HCT116 (cell line): Measurements from ENCODE around the gene NHLRC1. TPM values are rescaled to one million over a fixed set of nuclear protein-coding genes. Genes with fewer than 3 reads are reported as not detected.

Experiments used
- ATAC-seq: fragments of 200-7000 bp; cut with Tn5 transposase; 2 replicates; pipeline ENCODE4 v1.9.1; 2020; ENCODE audit warnings: mild to moderate bottlenecking, moderate library complexity
- BruUV-seq: library from RNA; stranded (reverse); fragments of 400-500 nt; replicated peaks from 2 replicates; lab custom pipeline; 2021; lab: Mats Ljungman, UMichigan
- CTCF ChIA-PET: fragments of 300-600 bp; sonication (Branson Sonifier 250); formaldehyde crosslinking; loops from one replicate; lab custom pipeline; 2021; ENCODE audit warnings: antibody characterized with exemption; lab: Charles Lee
- POLR2A ChIA-PET: fragments of 300-600, 350-600 bp; sonication (Branson Sonifier 250); formaldehyde crosslinking; loops from one replicate; lab custom pipeline; 2021; ENCODE audit warnings: antibody characterized with exemption; lab: Charles Lee
- RAD21 ChIA-PET, 2 experiments: fragments of 300-600 bp; sonication (Branson Sonifier 250); formaldehyde crosslinking; loops; one replicate each; lab custom pipeline; 2023; ENCODE audit warnings: low total read pairs in 2 of 2; ENCODE audit not compliant: uncharacterized antibody in 2 of 2, unreplicated experiment in 2 of 2, low non-redundant PET in 1 of 2; lab: Charles Lee
- DNase-seq: peaks from one replicate; pipeline ENCODE4 v3.0.0-alpha.2; 2010; ENCODE audit warnings: low read depth, low spot score
- H2AFZ ChIP-seq: fragments of 200-600 bp; shearing (Covaris generic), sonication (generic); 2 replicates; pipeline ENCODE4 v1.6.1; 2017; ENCODE audit warnings: low read depth, mixed run types, mixed read lengths, antibody characterized with exemption, low read length; ENCODE audit not compliant: poor library complexity, severe bottlenecking
- H3K27ac ChIP-seq: 2 replicates; pipeline ENCODE4 v1.5.1; 2012; ENCODE audit warnings: low read depth, low read length
- H3K27me3 ChIP-seq: fragments of 200-600 bp; sonication (generic); 2 replicates; pipeline ENCODE4 v1.6.1; 2016; ENCODE audit warnings: mixed run types, low read length, mixed read lengths; ENCODE audit not compliant: insufficient read depth
- H3K36me3 ChIP-seq, 2 experiments: fragments of 200-500 bp in 1 of 2; fragments of 200-600 bp in 1 of 2; sonication (Bioruptor generic) in 1 of 2; sonication (generic) in 1 of 2; 2 replicates each; pipeline versions ENCODE4 v1.5.1 to v1.6.1; 2014 to 2016; ENCODE audit warnings: low read length in 2 of 2, inconsistent platforms in 1 of 2, mixed read lengths in 1 of 2, mixed run types in 1 of 2; ENCODE audit not compliant: insufficient read depth in 2 of 2, control insufficient read depth in 1 of 2
- H3K4me1 ChIP-seq, 2 experiments: fragments of 200-600 bp in 1 of 2; sonication (generic) in 1 of 2; 2 replicates each; pipeline versions ENCODE4 v1.5.1 to v1.6.1; 2012 to 2017; ENCODE audit warnings: low read length in 2 of 2, inconsistent platforms in 1 of 2, mild to moderate bottlenecking in 1 of 2, mixed read lengths in 1 of 2, mixed run types in 1 of 2, moderate library complexity in 1 of 2; ENCODE audit not compliant: insufficient read depth in 2 of 2, control insufficient read depth in 1 of 2
- H3K4me2 ChIP-seq: fragments of 200-600 bp; sonication (generic); 2 replicates; pipeline ENCODE4 v1.6.1; 2017; ENCODE audit warnings: mixed run types, low read length, mixed read lengths
- H3K4me3 ChIP-seq, 2 experiments: fragments of 200-600 bp in 1 of 2; sonication (generic) in 1 of 2; replicated peaks in 1 of 2; 2 replicates each; pipeline ENCODE4 v1.5.1; 2011 to 2016; ENCODE audit warnings: low read length in 2 of 2, control low read depth in 1 of 2, low read depth in 1 of 2, mild to moderate bottlenecking in 1 of 2, mixed read lengths in 1 of 2, mixed run types in 1 of 2
- H3K79me2 ChIP-seq: fragments of 200-600 bp; sonication (generic); 2 replicates; pipeline ENCODE4 v1.6.1; 2017; ENCODE audit warnings: mild to moderate bottlenecking, mixed run types, low read length, moderate library complexity, mixed read lengths; ENCODE audit not compliant: insufficient read depth
- H3K9ac ChIP-seq: fragments of 200-600 bp; sonication (generic); 2 replicates; pipeline ENCODE4 v1.6.1; 2016; ENCODE audit warnings: low read length, mixed read lengths
- H3K9me2 ChIP-seq: fragments of 200-600 bp; sonication (generic), shearing (Covaris generic); 2 replicates; pipeline ENCODE4 v1.6.1; 2017; ENCODE audit warnings: mixed run types, mild to moderate bottlenecking, moderate library complexity; ENCODE audit not compliant: insufficient read depth
- H3K9me3 ChIP-seq, 2 experiments: fragments of 200-500 bp in 1 of 2; fragments of 200-600 bp in 1 of 2; sonication (Bioruptor generic) in 1 of 2; sonication (generic) in 1 of 2; 2 replicates each; pipeline ENCODE4 v1.6.1; 2014 to 2017; ENCODE audit warnings: low read length in 2 of 2, mixed read lengths in 2 of 2, inconsistent platforms in 1 of 2, low read depth in 1 of 2, mild to moderate bottlenecking in 1 of 2, mixed run types in 1 of 2, moderate library complexity in 1 of 2; ENCODE audit not compliant: control insufficient read depth in 1 of 2, insufficient read depth in 1 of 2
- H4K20me1 ChIP-seq: fragments of 200-600 bp; sonication (generic), shearing (Covaris generic); 2 replicates; pipeline ENCODE4 v1.6.1; 2017; ENCODE audit warnings: mixed run types, mild to moderate bottlenecking, moderate library complexity; ENCODE audit not compliant: insufficient read depth
- CBX3 ChIP-seq: IDR thresholded peaks from 2 replicates; pipeline ENCODE4 v1.6.1; 2012; ENCODE audit warnings: low read depth
- CEBPB ChIP-seq: IDR thresholded peaks from 2 replicates; pipeline ENCODE4 v1.6.1; 2012; ENCODE audit warnings: low read depth
- ELF1 ChIP-seq: IDR thresholded peaks from 2 replicates; pipeline ENCODE4 v1.6.1; 2012; ENCODE audit warnings: low read depth, borderline replicate concordance
- EZH2 ChIP-seq: fragments of 200-600 bp; sonication (generic); IDR thresholded peaks from 2 replicates; pipeline ENCODE4 v1.6.1; 2017; ENCODE audit warnings: antibody characterized with exemption, mixed run types
- EZH2phosphoT487 ChIP-seq: fragments of 200-600 bp; IDR thresholded peaks from 2 replicates; pipeline ENCODE4 v1.6.1; 2018; ENCODE audit warnings: antibody characterized with exemption, borderline replicate concordance
- FOSL1 ChIP-seq: IDR thresholded peaks from 2 replicates; pipeline ENCODE4 v1.6.1; 2012; ENCODE audit warnings: low read depth
- RAD21 ChIP-seq: IDR thresholded peaks from 2 replicates; pipeline ENCODE4 v1.6.1; 2012; ENCODE audit warnings: low read depth, mild to moderate bottlenecking
- YY1 ChIP-seq: IDR thresholded peaks from 2 replicates; pipeline ENCODE4 v1.6.1; 2011; ENCODE audit warnings: low read length, low read depth, moderate library complexity, mild to moderate bottlenecking; ENCODE audit not compliant: insufficient replicate concordance; ENCODE audit errors: extremely low read depth
- ZFX ChIP-seq: fragments of 450-650 bp; IDR thresholded peaks from 2 replicates; pipeline ENCODE4 v1.6.1; 2017
- intact Hi-C: fragments of 100-400 bp; cut with micrococcal nuclease; formaldehyde crosslinking; loops from 2 replicates; pipeline ENCODE4 v1.10.0; 2022
- total RNA-seq: library from RNA; stranded (reverse); gene quantifications from one replicate; pipeline ENCODE4 v1.2.1, GENCODE V29; 2021; ENCODE audit not compliant: unreplicated experiment
- TF ChIP-seq, protein P1 (sequence below), 3 experiments: fragments of 200-600 bp in 1 of 3; sonication (generic) in 1 of 3; IDR thresholded peaks in 2 of 3; conservative IDR thresholded peaks in 1 of 3; 2 replicates each; pipeline ENCODE4 v1.5.1; 2012 to 2017; ENCODE audit warnings: low read depth in 2 of 3, low read length in 2 of 3, antibody characterized with exemption in 1 of 3, borderline replicate concordance in 1 of 3, control low read depth in 1 of 3, mild to moderate bottlenecking in 1 of 3, mixed read lengths in 1 of 3, mixed run types in 1 of 3, moderate library complexity in 1 of 3; ENCODE audit not compliant: insufficient read depth in 1 of 3
- TF ChIP-seq, protein P2 (sequence below): IDR thresholded peaks from 2 replicates; pipeline ENCODE4 v1.6.1; 2012; ENCODE audit warnings: low read depth

The NHLRC1 gene
- total RNA-seq, 1 experiment from 2014 or later: not detected

DNA sequence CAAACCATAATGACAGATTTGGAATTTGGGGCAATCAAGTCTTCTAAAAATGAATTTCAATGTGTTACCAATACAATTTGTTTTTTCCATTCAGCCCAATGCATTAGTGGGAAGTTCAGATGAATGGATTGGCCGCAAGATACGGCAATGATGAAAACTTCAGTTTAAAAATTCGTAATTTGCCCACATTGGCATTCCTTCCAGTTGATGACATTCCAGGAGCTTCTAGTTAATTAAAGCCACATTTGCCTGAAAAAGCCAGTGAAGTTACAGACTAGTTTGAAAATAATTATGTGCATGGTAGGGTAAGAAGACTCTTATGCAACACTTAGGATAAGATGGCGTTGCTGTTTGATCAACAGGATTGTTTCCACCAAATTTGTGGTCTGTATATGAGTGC lies 46.2 kb downstream of the NHLRC1 start:
- no peak for ATAC-seq
- CTCF ChIA-PET: no interaction called here
- no peaks in the 10 kb centered on the region for H3K79me2 ChIP-seq
- POLR2A ChIA-PET: no interaction called here
- H3K4me3 ChIP-seq: no peak overlapping the region
- intact Hi-C loops: no loop called here
- no peak overlapping the region for H3K9ac ChIP-seq
- RAD21 ChIA-PET: no interaction called here
- H3K4me2 ChIP-seq: no peak overlapping the region
- no peaks in the 10 kb centered on the region for H4K20me1 ChIP-seq
- no TSS peak for BruUV-seq
- no peaks in the 10 kb centered on the region for H3K9me2 ChIP-seq
- 0 out of 4 replicates have a peak, but pooled peaks cover 3 to 5% of the 10 kb centered on the region in 2 experiments for H3K9me3 ChIP-seq
- no peak overlapping the region for H3K27ac ChIP-seq
- no peak overlapping the region for H2AFZ ChIP-seq
- H3K36me3 ChIP-seq: no peaks in the 10 kb centered on the region
- no peaks in the 10 kb centered on the region for H3K4me1 ChIP-seq
- DNase-seq: no peak
- TF ChIP-seq CBX3 (no peak), ELF1 (no peak), ZFX (no peak), YY1 (no peak), EZH2 (no peak), CEBPB (no peak), EZH2phosphoT487 (no peak), RAD21 (no peak), FOSL1 (no peak)
- TF ChIP-seq, protein P1, sequence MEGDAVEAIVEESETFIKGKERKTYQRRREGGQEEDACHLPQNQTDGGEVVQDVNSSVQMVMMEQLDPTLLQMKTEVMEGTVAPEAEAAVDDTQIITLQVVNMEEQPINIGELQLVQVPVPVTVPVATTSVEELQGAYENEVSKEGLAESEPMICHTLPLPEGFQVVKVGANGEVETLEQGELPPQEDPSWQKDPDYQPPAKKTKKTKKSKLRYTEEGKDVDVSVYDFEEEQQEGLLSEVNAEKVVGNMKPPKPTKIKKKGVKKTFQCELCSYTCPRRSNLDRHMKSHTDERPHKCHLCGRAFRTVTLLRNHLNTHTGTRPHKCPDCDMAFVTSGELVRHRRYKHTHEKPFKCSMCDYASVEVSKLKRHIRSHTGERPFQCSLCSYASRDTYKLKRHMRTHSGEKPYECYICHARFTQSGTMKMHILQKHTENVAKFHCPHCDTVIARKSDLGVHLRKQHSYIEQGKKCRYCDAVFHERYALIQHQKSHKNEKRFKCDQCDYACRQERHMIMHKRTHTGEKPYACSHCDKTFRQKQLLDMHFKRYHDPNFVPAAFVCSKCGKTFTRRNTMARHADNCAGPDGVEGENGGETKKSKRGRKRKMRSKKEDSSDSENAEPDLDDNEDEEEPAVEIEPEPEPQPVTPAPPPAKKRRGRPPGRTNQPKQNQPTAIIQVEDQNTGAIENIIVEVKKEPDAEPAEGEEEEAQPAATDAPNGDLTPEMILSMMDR (IDR thresholded peaks at IDR 0.05 in 2 of 3, conservative IDR thresholded peaks at IDR 0.05 in 1 of 3; ENCODE audit: borderline replicate concordance in 1 of 3, insufficient read depth in 1 of 3, low read depth in 2 of 3, low read length in 2 of 3): no peak
- TF ChIP-seq, protein P2, sequence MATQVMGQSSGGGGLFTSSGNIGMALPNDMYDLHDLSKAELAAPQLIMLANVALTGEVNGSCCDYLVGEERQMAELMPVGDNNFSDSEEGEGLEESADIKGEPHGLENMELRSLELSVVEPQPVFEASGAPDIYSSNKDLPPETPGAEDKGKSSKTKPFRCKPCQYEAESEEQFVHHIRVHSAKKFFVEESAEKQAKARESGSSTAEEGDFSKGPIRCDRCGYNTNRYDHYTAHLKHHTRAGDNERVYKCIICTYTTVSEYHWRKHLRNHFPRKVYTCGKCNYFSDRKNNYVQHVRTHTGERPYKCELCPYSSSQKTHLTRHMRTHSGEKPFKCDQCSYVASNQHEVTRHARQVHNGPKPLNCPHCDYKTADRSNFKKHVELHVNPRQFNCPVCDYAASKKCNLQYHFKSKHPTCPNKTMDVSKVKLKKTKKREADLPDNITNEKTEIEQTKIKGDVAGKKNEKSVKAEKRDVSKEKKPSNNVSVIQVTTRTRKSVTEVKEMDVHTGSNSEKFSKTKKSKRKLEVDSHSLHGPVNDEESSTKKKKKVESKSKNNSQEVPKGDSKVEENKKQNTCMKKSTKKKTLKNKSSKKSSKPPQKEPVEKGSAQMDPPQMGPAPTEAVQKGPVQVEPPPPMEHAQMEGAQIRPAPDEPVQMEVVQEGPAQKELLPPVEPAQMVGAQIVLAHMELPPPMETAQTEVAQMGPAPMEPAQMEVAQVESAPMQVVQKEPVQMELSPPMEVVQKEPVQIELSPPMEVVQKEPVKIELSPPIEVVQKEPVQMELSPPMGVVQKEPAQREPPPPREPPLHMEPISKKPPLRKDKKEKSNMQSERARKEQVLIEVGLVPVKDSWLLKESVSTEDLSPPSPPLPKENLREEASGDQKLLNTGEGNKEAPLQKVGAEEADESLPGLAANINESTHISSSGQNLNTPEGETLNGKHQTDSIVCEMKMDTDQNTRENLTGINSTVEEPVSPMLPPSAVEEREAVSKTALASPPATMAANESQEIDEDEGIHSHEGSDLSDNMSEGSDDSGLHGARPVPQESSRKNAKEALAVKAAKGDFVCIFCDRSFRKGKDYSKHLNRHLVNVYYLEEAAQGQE: no peak
- H3K27me3 ChIP-seq: no peaks in the 10 kb centered on the region
